Smooth muscle cell (in vitro differentiated cells): Measurements from ENCODE around the gene C12orf42. TPM values are rescaled to one million over a fixed set of nuclear protein-coding genes. Genes with fewer than 3 reads are reported as not detected.

ENCODE experiments used
- DNase-seq: peaks from one replicate; lab custom pipeline; 2025; ENCODE audit not compliant: unreplicated experiment; lab: John Stamatoyannopoulos, UW
- H2AFZ ChIP-seq: fragments of 200-600 bp; sonication (generic); 2 replicates; pipeline ENCODE4 v1.6.0; 2016; ENCODE audit warnings: antibody characterized with exemption, low read depth, mild to moderate bottlenecking
- H3F3A ChIP-seq: fragments of 200-600 bp; sonication (generic); 2 replicates; pipeline ENCODE4 v1.6.0; 2017; ENCODE audit warnings: antibody characterized with exemption, low read depth
- H3K27ac ChIP-seq: fragments of 200-600 bp; sonication (generic); 2 replicates; pipeline ENCODE4 v1.5.1; 2016; ENCODE audit warnings: low read depth, mild to moderate bottlenecking
- H3K27me3 ChIP-seq: fragments of 200-600 bp; sonication (generic); 2 replicates; pipeline ENCODE4 v1.6.1; 2016; ENCODE audit warnings: low read depth, mild to moderate bottlenecking
- H3K36me3 ChIP-seq: fragments of 200-600 bp; sonication (generic); 2 replicates; pipeline ENCODE4 v1.5.1; 2016; ENCODE audit warnings: low read depth
- H3K4me1 ChIP-seq: fragments of 200-600 bp; sonication (generic); 2 replicates; pipeline ENCODE4 v1.5.1; 2016; ENCODE audit warnings: low read depth
- H3K4me2 ChIP-seq: fragments of 200-600 bp; sonication (generic); 2 replicates; pipeline ENCODE4 v1.6.0; 2016; ENCODE audit warnings: mild to moderate bottlenecking
- H3K4me3 ChIP-seq: fragments of 200-600 bp; sonication (generic); 2 replicates; pipeline ENCODE4 v1.5.1; 2016; ENCODE audit warnings: mild to moderate bottlenecking
- H3K79me2 ChIP-seq: fragments of 200-600 bp; sonication (generic); 2 replicates; pipeline ENCODE4 v1.6.0; 2016; ENCODE audit warnings: low read depth, mild to moderate bottlenecking
- H3K9ac ChIP-seq: fragments of 200-600 bp; sonication (generic); 2 replicates; pipeline ENCODE4 v1.6.0; 2016; ENCODE audit warnings: low read depth
- H3K9me3 ChIP-seq: fragments of 200-600 bp; sonication (generic); replicated peaks from 2 replicates; pipeline ENCODE4 v1.5.1; 2016; ENCODE audit warnings: low read depth
- H4K20me1 ChIP-seq: fragments of 200-600 bp; sonication (generic); 2 replicates; pipeline ENCODE4 v1.6.0; 2016; ENCODE audit warnings: low read depth
- WGBS: methylation state at CpG from one replicate; pipeline ENCODE4 v1.1.7; 2016; ENCODE audit warnings: low lambda C conversion rate; 5-methylcytosine and 5-hydroxymethylcytosine counted together
- polyA plus RNA-seq: library from polyadenylated mRNA; unstranded; fragments of >200 nt; fragmentation: Nextera tagmentation; extraction: Ambion mirVana; gene quantifications from 2 replicates; pipeline ENCODE4 v1.2.1, GENCODE V29; 2016
- total RNA-seq: library from RNA; depleted of rRNA; stranded (reverse); fragments of >200 nt; gene quantifications from 2 replicates; pipeline ENCODE4 v1.2.3, GENCODE V29; 2014
- TF ChIP-seq, protein P1 (sequence below): fragments of 200-600 bp; sonication (generic); IDR thresholded peaks from 2 replicates; pipeline ENCODE4 v1.5.1; 2017; ENCODE audit warnings: borderline replicate concordance, mild to moderate bottlenecking, antibody characterized with exemption; ENCODE audit not compliant: insufficient read depth, poor library complexity, severe bottlenecking

C12orf42 gene
- total and polyA plus RNA-seq, 2 experiments from 2014 or later, result not detected

GRCh38 chr12:103523771-103524170, 28.0 kb upstream of the C12orf42 start:
- Histone ChIP-seq H3K27me3 (no peaks in the 10 kb centered on the region), H3K36me3 (no peaks in the 10 kb centered on the region), H3K9ac (no peak overlapping the region), H3K79me2 (no peaks in the 10 kb centered on the region), H3K27ac (no peak overlapping the region), H3K4me2 (no peak overlapping the region), H3F3A (no peaks in the 10 kb centered on the region), H3K4me3 (no peak overlapping the region), H4K20me1 (no peaks in the 10 kb centered on the region), H3K4me1 (no peaks in the 10 kb centered on the region), H3K9me3 (no peaks in the 10 kb centered on the region), H2AFZ (no peak overlapping the region)
- no peak for DNase-seq
- WGBS, result 64% methylated on average over 1 of the region's 1 CpG
- TF ChIP-seq, protein P1, sequence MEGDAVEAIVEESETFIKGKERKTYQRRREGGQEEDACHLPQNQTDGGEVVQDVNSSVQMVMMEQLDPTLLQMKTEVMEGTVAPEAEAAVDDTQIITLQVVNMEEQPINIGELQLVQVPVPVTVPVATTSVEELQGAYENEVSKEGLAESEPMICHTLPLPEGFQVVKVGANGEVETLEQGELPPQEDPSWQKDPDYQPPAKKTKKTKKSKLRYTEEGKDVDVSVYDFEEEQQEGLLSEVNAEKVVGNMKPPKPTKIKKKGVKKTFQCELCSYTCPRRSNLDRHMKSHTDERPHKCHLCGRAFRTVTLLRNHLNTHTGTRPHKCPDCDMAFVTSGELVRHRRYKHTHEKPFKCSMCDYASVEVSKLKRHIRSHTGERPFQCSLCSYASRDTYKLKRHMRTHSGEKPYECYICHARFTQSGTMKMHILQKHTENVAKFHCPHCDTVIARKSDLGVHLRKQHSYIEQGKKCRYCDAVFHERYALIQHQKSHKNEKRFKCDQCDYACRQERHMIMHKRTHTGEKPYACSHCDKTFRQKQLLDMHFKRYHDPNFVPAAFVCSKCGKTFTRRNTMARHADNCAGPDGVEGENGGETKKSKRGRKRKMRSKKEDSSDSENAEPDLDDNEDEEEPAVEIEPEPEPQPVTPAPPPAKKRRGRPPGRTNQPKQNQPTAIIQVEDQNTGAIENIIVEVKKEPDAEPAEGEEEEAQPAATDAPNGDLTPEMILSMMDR, result no peak

GRCh38 chr12:103520686-103521215, 25.0 kb upstream of the C12orf42 start:
- Histone ChIP-seq H3K4me3 (no peak overlapping the region), H3K27ac (no peak overlapping the region), H3K4me1 (no peaks in the 10 kb centered on the region), H3K27me3 (no peaks in the 10 kb centered on the region), H3K79me2 (no peaks in the 10 kb centered on the region), H3K36me3 (no peaks in the 10 kb centered on the region), H3K9ac (no peak overlapping the region), H3K4me2 (no peak overlapping the region), H4K20me1 (no peaks in the 10 kb centered on the region), H2AFZ (no peak overlapping the region), H3K9me3 (no peaks in the 10 kb centered on the region), H3F3A (no peaks in the 10 kb centered on the region)
- TF ChIP-seq, protein P1, result no peak
- WGBS, result 85% methylated on average over 2 of the region's 2 CpGs
- no peak for DNase-seq

DNA sequence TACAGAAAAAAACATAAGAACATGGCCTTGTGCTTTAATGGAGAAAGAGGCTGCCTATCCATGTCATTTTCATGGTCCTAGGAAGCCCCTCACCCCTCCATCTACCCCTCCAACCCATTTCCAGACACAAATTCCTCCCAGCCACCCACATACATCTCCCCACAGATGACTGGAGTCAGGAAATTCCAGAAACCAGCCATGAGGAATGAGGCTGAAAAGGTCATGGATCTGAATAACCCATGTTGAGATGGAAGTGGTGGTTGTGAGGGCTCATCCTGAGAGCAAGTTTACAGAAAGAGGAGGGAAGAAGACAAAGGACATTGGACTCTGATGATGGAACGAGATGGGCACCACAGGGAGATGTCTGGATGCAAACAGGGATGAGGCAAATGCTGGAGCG, 23.9 kb upstream of the C12orf42 start:
- no peaks in the 10 kb centered on the region for H3F3A ChIP-seq
- H3K9ac ChIP-seq, result no peak overlapping the region
- DNase-seq, result no peak
- H2AFZ ChIP-seq, result no peak overlapping the region
- no peaks in the 10 kb centered on the region for H3K9me3 ChIP-seq
- no peak overlapping the region for H3K27ac ChIP-seq
- H3K4me1 ChIP-seq, result no peaks in the 10 kb centered on the region
- H4K20me1 ChIP-seq, result no peaks in the 10 kb centered on the region
- TF ChIP-seq, protein P1, result no peak
- H3K36me3 ChIP-seq, result no peaks in the 10 kb centered on the region
- H3K4me2 ChIP-seq, result no peak overlapping the region
- H3K27me3 ChIP-seq, result no peaks in the 10 kb centered on the region
- WGBS, result 80% methylated on average over 2 of the region's 2 CpGs
- no peak overlapping the region for H3K4me3 ChIP-seq
- H3K79me2 ChIP-seq, result no peaks in the 10 kb centered on the region

GRCh38 chr12:103518899-103519298, 23.1 kb upstream of the C12orf42 start:
- H3K79me2 ChIP-seq, result no peaks in the 10 kb centered on the region
- no peak overlapping the region for H3K4me2 ChIP-seq
- H3K9ac ChIP-seq, result no peak overlapping the region
- no peaks in the 10 kb centered on the region for H3K9me3 ChIP-seq
- H4K20me1 ChIP-seq, result no peaks in the 10 kb centered on the region
- no peaks in the 10 kb centered on the region for H3K36me3 ChIP-seq
- no peak overlapping the region for H2AFZ ChIP-seq
- H3K27ac ChIP-seq, result no peak overlapping the region
- H3K4me1 ChIP-seq, result no peaks in the 10 kb centered on the region
- WGBS, result 85% methylated on average over 2 of the region's 2 CpGs
- H3K27me3 ChIP-seq, result no peaks in the 10 kb centered on the region
- DNase-seq, result no peak
- H3F3A ChIP-seq, result no peaks in the 10 kb centered on the region
- TF ChIP-seq, protein P1, result no peak
- H3K4me3 ChIP-seq, result no peak overlapping the region
